HepG2 (cell line): Measurements from ENCODE around the gene ZNF839. TPM values are rescaled to one million over a fixed set of nuclear protein-coding genes. Genes with fewer than 3 reads are reported as not detected.

Experiments used
- AHR ChIP-seq: IDR thresholded peaks from 2 replicates; pipeline ENCODE4 v1.6.1; 2018; ENCODE audit warnings: missing genetic modification reagents, missing compliant biosample characterization
- ARHGAP35 ChIP-seq: sonication (generic); formaldehyde crosslinking; IDR thresholded peaks from 2 replicates; pipeline ENCODE4 v1.9.0; 2022; ENCODE audit warnings: mild to moderate bottlenecking, inconsistent platforms, moderate library complexity, missing genetic modification reagents, borderline replicate concordance
- ATAD3A ChIP-seq: sonication (generic); formaldehyde crosslinking; IDR thresholded peaks from 2 replicates; pipeline ENCODE4 v1.4.0; 2020; ENCODE audit warnings: missing genetic modification reagents
- ATF1 ChIP-seq: IDR thresholded peaks from 2 replicates; pipeline ENCODE4 v1.6.1; 2016; ENCODE audit warnings: mild to moderate bottlenecking, control low read depth
- CBX5 ChIP-seq: sonication (generic); formaldehyde crosslinking; IDR thresholded peaks from 2 replicates; pipeline ENCODE4 v1.4.0; 2020; ENCODE audit warnings: missing genetic modification reagents, borderline replicate concordance
- KLF16 ChIP-seq, 2 experiments: sonication (generic) in 1 of 2; formaldehyde crosslinking in 1 of 2; IDR thresholded peaks; 2 replicates each; pipeline versions ENCODE4 v1.6.1 to v1.8.0; 2016 to 2023; ENCODE audit warnings: missing genetic modification reagents in 2 of 2, missing compliant biosample characterization in 1 of 2
- KMT2B ChIP-seq: IDR thresholded peaks from 2 replicates; pipeline ENCODE4 v1.6.1; 2016; ENCODE audit warnings: missing genetic modification reagents, missing compliant biosample characterization
- PAF1 ChIP-seq: IDR thresholded peaks from 2 replicates; pipeline ENCODE4 v1.6.1; 2016; ENCODE audit warnings: missing genetic modification reagents, missing compliant biosample characterization
- SALL1 ChIP-seq: sonication (generic); formaldehyde crosslinking; IDR thresholded peaks from 2 replicates; pipeline ENCODE4 v1.8.0; 2022; ENCODE audit warnings: mild to moderate bottlenecking, missing genetic modification reagents
- SOX5 ChIP-seq: IDR thresholded peaks from 2 replicates; pipeline ENCODE4 v1.6.1; 2016; ENCODE audit warnings: borderline replicate concordance
- SRSF1 ChIP-seq: fragments of 200-400 bp; formaldehyde crosslinking; optimal IDR thresholded peaks from 2 replicates; pipeline ENCODE3; 2017; ENCODE audit warnings: mild to moderate bottlenecking, low read depth, low read length, moderate library complexity
- TAF15 ChIP-seq: fragments of 200-400 bp; formaldehyde crosslinking; IDR thresholded peaks from one replicate; pipeline ENCODE4 v1.6.1; 2018; ENCODE audit warnings: mild to moderate bottlenecking, low read depth, low read length; ENCODE audit not compliant: poor library complexity, severe bottlenecking
- TSC22D2 ChIP-seq: sonication (generic); formaldehyde crosslinking; IDR thresholded peaks from 2 replicates; pipeline ENCODE4 v1.5.1; 2020; ENCODE audit warnings: missing genetic modification reagents, mild to moderate bottlenecking, borderline replicate concordance
- ZBTB7A ChIP-seq: sonication (generic); formaldehyde crosslinking; IDR thresholded peaks from 2 replicates; pipeline ENCODE4 v1.8.0; 2022; ENCODE audit warnings: mild to moderate bottlenecking, missing genetic modification reagents
- ZC3H4 ChIP-seq: sonication (generic); formaldehyde crosslinking; IDR thresholded peaks from 2 replicates; pipeline ENCODE4 v1.4.0; 2020; ENCODE audit warnings: missing genetic modification reagents, borderline replicate concordance
- ZEB1 ChIP-seq: IDR thresholded peaks from 2 replicates; pipeline ENCODE4 v1.6.1; 2012; ENCODE audit warnings: mild to moderate bottlenecking, low read depth, inconsistent platforms; ENCODE audit not compliant: insufficient replicate concordance
- ZFX ChIP-seq: sonication (generic); formaldehyde crosslinking; IDR thresholded peaks from 2 replicates; pipeline ENCODE4 v1.4.0; 2020; ENCODE audit warnings: mild to moderate bottlenecking, low read depth, missing genetic modification reagents, moderate library complexity
- ZNF232 ChIP-seq: sonication (generic); formaldehyde crosslinking; IDR thresholded peaks from 2 replicates; pipeline ENCODE4 v1.4.0; 2020; ENCODE audit warnings: missing genetic modification reagents, borderline replicate concordance
- ZNF274 ChIP-seq: sonication (generic); formaldehyde crosslinking; IDR thresholded peaks from 2 replicates; pipeline ENCODE4 v1.5.1; 2020; ENCODE audit warnings: mild to moderate bottlenecking, missing genetic modification reagents
- ZNF3 ChIP-seq: IDR thresholded peaks from 2 replicates; pipeline ENCODE4 v1.7.0; 2017; ENCODE audit warnings: inconsistent platforms
- ZNF501 ChIP-seq: sonication (generic); formaldehyde crosslinking; IDR thresholded peaks from 2 replicates; pipeline ENCODE4 v1.5.1; 2020; ENCODE audit warnings: mild to moderate bottlenecking, moderate library complexity, missing genetic modification reagents
- ZNF766 ChIP-seq: sonication (generic); formaldehyde crosslinking; IDR thresholded peaks from 2 replicates; pipeline ENCODE4 v1.5.0; 2020; ENCODE audit warnings: missing genetic modification reagents, borderline replicate concordance
- polyA plus RNA-seq, 8 experiments: library from polyadenylated mRNA; depleted of rRNA in 3 of 8; stranded (reverse) in 7 of 8; unstranded in 1 of 8; fragments of >200 nt; fragmentation: Illumina TruSeq in 4 of 8; extraction: Trizol in 4 of 8; gene quantifications; 2 replicates each; pipeline versions ENCODE4 v1.2.1 to v1.2.3, GENCODE V29; 2011 to 2016; ENCODE audit warnings: low read depth in 4 of 8, missing spikeins in 1 of 8, mixed read lengths in 1 of 8; ENCODE audit not compliant: insufficient read depth in 1 of 8
- total RNA-seq, 5 experiments: library from RNA; depleted of rRNA; stranded (reverse); fragments of >200 nt; fragmentation: Illumina TruSeq; extraction: Trizol; gene quantifications; 2 replicates each; pipeline ENCODE4 v1.2.3, GENCODE V29; 2016; ENCODE audit warnings: low read depth in 1 of 5
- TF ChIP-seq, protein P1 (sequence below): sonication (generic); formaldehyde crosslinking; IDR thresholded peaks from 2 replicates; pipeline ENCODE4 v1.5.0; 2020; ENCODE audit warnings: mild to moderate bottlenecking, missing genetic modification reagents
- TF ChIP-seq, protein P2 (sequence below): sonication (generic); formaldehyde crosslinking; IDR thresholded peaks from 2 replicates; pipeline ENCODE4 v1.5.1; 2020; ENCODE audit warnings: missing genetic modification reagents, mild to moderate bottlenecking, borderline replicate concordance
- TF ChIP-seq, protein P3 (sequence below): sonication (generic); formaldehyde crosslinking; IDR thresholded peaks from 2 replicates; pipeline ENCODE4 v1.5.1; 2020; ENCODE audit warnings: mild to moderate bottlenecking, missing genetic modification reagents, borderline replicate concordance

Gene ZNF839
- total and polyA plus RNA-seq, 2 of the 13 experiments (the other 11 are each of a cell fraction or from before 2014, with no cell fraction given), result 11.1 to 12.8 TPM

DNA sequence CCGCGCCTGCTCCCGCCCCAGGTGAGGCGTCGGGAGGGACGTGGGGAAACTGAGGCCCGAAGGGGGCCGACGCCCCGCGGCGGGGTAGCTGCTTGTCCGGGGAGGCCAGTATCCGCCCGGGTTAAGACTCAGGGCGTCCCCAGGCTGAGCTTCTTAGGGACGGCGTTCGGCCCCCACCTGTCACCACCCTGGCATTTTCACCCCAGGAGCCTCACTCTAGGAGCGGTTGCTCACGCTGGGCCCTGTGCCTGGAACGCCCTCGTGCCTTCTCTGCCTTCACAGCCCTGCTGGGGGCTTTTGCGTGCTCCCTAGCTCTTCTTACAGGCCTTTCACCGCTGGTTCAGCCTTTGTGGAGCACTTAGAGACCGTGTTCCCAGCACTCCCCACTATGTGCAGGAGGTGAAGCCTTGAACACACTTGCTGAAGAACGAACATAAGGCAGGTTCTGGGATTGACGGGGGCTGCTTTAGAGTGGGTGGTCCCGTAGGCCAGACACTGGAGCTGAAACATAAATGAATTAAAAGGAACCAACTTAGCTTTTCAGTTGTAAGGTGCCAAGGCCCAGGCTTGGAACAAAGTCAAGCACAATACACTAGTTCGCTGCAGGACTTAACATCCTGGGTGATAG lies 601 bp downstream of the ZNF839 start (continued):
- TF ChIP-seq SOX5, result no peak
- TF ChIP-seq ATF1, result 0 out of 2 replicates have a peak, but pooled peaks have one; percentile 10
- TF ChIP-seq ZC3H4 (CRISPR knock-in tag), result peak; percentile 80; the same call in 1 of the 2 replicates
- no peak for TF ChIP-seq TAF15
- 0 out of 2 replicates have a peak, but pooled peaks have one; percentile 36 for TF ChIP-seq AHR (CRISPR knock-in tag)
- TF ChIP-seq ZBTB7A (CRISPR knock-in tag), result 0 out of 2 replicates have a peak, but pooled peaks have one; percentile 46
- TF ChIP-seq, protein P1, sequence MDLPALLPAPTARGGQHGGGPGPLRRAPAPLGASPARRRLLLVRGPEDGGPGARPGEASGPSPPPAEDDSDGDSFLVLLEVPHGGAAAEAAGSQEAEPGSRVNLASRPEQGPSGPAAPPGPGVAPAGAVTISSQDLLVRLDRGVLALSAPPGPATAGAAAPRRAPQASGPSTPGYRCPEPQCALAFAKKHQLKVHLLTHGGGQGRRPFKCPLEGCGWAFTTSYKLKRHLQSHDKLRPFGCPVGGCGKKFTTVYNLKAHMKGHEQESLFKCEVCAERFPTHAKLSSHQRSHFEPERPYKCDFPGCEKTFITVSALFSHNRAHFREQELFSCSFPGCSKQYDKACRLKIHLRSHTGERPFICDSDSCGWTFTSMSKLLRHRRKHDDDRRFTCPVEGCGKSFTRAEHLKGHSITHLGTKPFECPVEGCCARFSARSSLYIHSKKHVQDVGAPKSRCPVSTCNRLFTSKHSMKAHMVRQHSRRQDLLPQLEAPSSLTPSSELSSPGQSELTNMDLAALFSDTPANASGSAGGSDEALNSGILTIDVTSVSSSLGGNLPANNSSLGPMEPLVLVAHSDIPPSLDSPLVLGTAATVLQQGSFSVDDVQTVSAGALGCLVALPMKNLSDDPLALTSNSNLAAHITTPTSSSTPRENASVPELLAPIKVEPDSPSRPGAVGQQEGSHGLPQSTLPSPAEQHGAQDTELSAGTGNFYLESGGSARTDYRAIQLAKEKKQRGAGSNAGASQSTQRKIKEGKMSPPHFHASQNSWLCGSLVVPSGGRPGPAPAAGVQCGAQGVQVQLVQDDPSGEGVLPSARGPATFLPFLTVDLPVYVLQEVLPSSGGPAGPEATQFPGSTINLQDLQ (CRISPR knock-in tag), result no peak
- TF ChIP-seq CBX5, result 0 out of 2 replicates have a peak, but pooled peaks have one; percentile 41
- peak; percentile 64 for TF ChIP-seq ZFX (CRISPR knock-in tag)
- TF ChIP-seq ARHGAP35 (CRISPR knock-in tag), result no peak
- TF ChIP-seq ZNF766, result no peak
- TF ChIP-seq ZNF274, result 0 out of 2 replicates have a peak, but pooled peaks have one; percentile 8
- TF ChIP-seq ZNF232 (CRISPR knock-in tag), result 0 out of 2 replicates have a peak, but pooled peaks have one; percentile 44
- TF ChIP-seq ZNF501 (CRISPR knock-in tag), result no peak; the same call in 1 of the 2 replicates
- peak; percentile 29 for TF ChIP-seq SRSF1
- TF ChIP-seq KMT2B (CRISPR knock-in tag), result 0 out of 2 replicates have a peak, but pooled peaks have one; percentile 33
- 0 out of 2 replicates have a peak, but pooled peaks have one; percentile 6 for TF ChIP-seq SALL1 (CRISPR knock-in tag)
- TF ChIP-seq PAF1 (CRISPR knock-in tag), result no peak
- TF ChIP-seq ZEB1, result no peak
- 0 out of 2 replicates have a peak, but pooled peaks have one; percentile 27 for TF ChIP-seq TSC22D2 (CRISPR knock-in tag)
- TF ChIP-seq, protein P2, sequence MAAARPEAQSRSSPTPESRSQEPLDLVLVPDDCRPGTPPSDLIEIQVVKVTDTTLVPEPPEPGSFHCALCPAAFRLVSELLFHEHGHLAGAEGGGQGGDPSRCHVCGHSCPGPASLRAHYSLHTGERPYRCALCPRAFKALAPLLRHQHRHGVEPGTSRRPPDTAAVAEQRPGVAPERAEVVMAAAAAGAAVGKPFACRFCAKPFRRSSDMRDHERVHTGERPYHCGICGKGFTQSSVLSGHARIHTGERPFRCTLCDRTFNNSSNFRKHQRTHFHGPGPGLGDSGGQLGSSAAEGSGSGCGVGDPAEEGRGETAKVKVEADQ (CRISPR knock-in tag), result 0 out of 2 replicates have a peak, but pooled peaks have one; percentile 0
- 0 out of 4 replicates have a peak, but pooled peaks of 1 of the 2 experiments have one; percentile 3 for TF ChIP-seq KLF16 (CRISPR knock-in tag; IDR thresholded peaks at IDR 0.05)
- TF ChIP-seq, protein P3, sequence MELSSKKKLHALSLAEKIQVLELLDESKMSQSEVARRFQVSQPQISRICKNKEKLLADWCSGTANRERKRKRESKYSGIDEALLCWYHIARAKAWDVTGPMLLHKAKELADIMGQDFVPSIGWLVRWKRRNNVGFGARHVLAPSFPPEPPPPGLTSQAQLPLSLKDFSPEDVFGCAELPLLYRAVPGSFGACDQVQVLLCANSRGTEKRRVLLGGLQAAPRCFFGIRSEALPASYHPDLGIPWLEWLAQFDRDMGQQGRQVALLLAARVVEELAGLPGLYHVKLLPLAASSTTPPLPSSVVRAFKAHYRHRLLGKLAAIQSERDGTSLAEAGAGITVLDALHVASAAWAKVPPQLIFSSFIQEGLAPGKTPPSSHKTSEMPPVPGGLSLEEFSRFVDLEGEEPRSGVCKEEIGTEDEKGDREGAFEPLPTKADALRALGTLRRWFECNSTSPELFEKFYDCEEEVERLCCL (CRISPR knock-in tag), result no peak
- no peak for TF ChIP-seq ATAD3A
- TF ChIP-seq ZNF3 (CRISPR knock-in tag), result no peak
